ENCODE results near the gene HPSE2. TPM values are rescaled to one million over a fixed set of nuclear protein-coding genes. Genes with fewer than 3 reads are reported as not detected.

Gene HPSE2
- polyA plus RNA-seq, 1 of the 3 experiments (the other 2 are of a cell fraction), result not detected

DNA sequence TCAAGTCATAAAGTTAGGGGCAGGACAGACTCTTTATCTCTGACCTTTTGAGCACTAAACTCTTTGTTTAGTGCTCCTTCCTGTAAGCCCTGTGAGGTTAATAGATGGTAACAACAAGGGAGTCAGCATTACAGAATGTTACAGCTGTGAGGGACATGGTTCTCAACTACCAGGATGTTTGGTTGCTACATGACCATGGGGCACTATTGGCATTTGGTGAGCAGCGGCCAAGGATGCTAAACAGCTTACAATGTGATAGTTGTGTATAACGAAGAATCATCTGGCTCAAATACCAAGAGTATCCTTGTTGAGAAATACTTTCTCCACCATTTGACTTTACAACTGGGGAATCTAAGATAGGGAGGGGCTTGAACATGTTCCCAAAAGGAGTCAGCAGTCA is 753.6 kb downstream of the HPSE2 start:
- no peak overlapping the region for H3K9ac ChIP-seq
- no peaks in the 10 kb centered on the region for H4K20me1 ChIP-seq (ENCODE audit: insufficient read depth)
- H3K4me3 ChIP-seq (ENCODE audit: low read depth in 2 of 2, low read length in 1 of 2), result no peak overlapping the region
- H3K9me2 ChIP-seq, result no peaks in the 10 kb centered on the region
- no peak overlapping the region for H2AFZ ChIP-seq (ENCODE audit: low read depth)
- no peak overlapping the region for H3K4me2 ChIP-seq
- H3F3A ChIP-seq (replicated peaks; ENCODE audit: insufficient read depth), result peaks cover 3% of the 10 kb centered on the region
- POLR2A ChIA-PET, result no interaction called here
- CTCF ChIA-PET, result interaction anchor here (5.4 kb wide), 1 partner anchor 14 kb away, joined by 39 read pairs; no protein-coding TSS in a partner anchor
- H3K4me1 ChIP-seq (ENCODE audit: control insufficient read depth in 1 of 2, insufficient read depth in 2 of 2, low read depth in 1 of 2, low read length in 1 of 2), result no peaks in the 10 kb centered on the region
- no peak overlapping the region for H3K27ac ChIP-seq (ENCODE audit: low read depth in 2 of 2, low read length in 1 of 2)
- 7% methylated on average over 2 of the region's 2 CpGs for WGBS (ENCODE audit: low lambda C conversion rate)
- H3K27me3 ChIP-seq (ENCODE audit: insufficient read depth), result no peaks in the 10 kb centered on the region
- no peaks in the 10 kb centered on the region for H3K9me3 ChIP-seq
- no peaks in the 10 kb centered on the region for H3K36me3 ChIP-seq (replicated peaks in 1 of 2; ENCODE audit: control insufficient read depth in 1 of 2, insufficient read depth in 2 of 2, low read length in 1 of 2)
- H3K79me2 ChIP-seq (ENCODE audit: insufficient read depth), result no peaks in the 10 kb centered on the region
- no peak for DNase-seq
- TF ChIP-seq FOXM1 (IDR thresholded peaks at IDR 0.05; ENCODE audit: low read depth), result no peak
- no peak for TF ChIP-seq SMC3 (IDR thresholded peaks at IDR 0.05; ENCODE audit: low read depth, low read length)
- TF ChIP-seq, protein P1, sequence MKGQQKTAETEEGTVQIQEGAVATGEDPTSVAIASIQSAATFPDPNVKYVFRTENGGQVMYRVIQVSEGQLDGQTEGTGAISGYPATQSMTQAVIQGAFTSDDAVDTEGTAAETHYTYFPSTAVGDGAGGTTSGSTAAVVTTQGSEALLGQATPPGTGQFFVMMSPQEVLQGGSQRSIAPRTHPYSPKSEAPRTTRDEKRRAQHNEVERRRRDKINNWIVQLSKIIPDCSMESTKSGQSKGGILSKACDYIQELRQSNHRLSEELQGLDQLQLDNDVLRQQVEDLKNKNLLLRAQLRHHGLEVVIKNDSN (IDR thresholded peaks at IDR 0.05; ENCODE audit: borderline replicate concordance, low read depth), result no peak
- no peak for TF ChIP-seq EP300 (IDR thresholded peaks at IDR 0.05; ENCODE audit: borderline replicate concordance in 1 of 2, low read depth in 1 of 2, low read length in 1 of 2)
- TF ChIP-seq RAD21 (IDR thresholded peaks at IDR 0.05; ENCODE audit: low read length), result no peak
- no peak for TF ChIP-seq RXRA (IDR thresholded peaks at IDR 0.05; ENCODE audit: borderline replicate concordance, low read depth)
- TF ChIP-seq, protein P2, sequence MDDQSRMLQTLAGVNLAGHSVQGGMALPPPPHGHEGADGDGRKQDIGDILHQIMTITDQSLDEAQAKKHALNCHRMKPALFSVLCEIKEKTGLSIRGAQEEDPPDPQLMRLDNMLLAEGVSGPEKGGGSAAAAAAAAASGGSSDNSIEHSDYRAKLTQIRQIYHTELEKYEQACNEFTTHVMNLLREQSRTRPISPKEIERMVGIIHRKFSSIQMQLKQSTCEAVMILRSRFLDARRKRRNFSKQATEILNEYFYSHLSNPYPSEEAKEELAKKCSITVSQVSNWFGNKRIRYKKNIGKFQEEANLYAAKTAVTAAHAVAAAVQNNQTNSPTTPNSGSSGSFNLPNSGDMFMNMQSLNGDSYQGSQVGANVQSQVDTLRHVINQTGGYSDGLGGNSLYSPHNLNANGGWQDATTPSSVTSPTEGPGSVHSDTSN (IDR thresholded peaks at IDR 0.05), result no peak
- no peak for TF ChIP-seq RCOR1 (IDR thresholded peaks at IDR 0.05; ENCODE audit: low read length)
- no peak for TF ChIP-seq RFX5 (IDR thresholded peaks at IDR 0.05; ENCODE audit: low read length)
- no peak for TF ChIP-seq GABPA (IDR thresholded peaks at IDR 0.05; ENCODE audit: low read depth)
- TF ChIP-seq NRF1 (IDR thresholded peaks at IDR 0.05; ENCODE audit: low read depth, low read length), result no peak
- TF ChIP-seq, protein P3, sequence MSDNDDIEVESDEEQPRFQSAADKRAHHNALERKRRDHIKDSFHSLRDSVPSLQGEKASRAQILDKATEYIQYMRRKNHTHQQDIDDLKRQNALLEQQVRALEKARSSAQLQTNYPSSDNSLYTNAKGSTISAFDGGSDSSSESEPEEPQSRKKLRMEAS (IDR thresholded peaks at IDR 0.05; ENCODE audit: low read depth), result no peak
- no peak for TF ChIP-seq ELF1 (IDR thresholded peaks at IDR 0.05)
- no peak for TF ChIP-seq EZH2phosphoT487 (IDR thresholded peaks at IDR 0.05; ENCODE audit: borderline replicate concordance, low read depth)
- TF ChIP-seq, protein P4, sequence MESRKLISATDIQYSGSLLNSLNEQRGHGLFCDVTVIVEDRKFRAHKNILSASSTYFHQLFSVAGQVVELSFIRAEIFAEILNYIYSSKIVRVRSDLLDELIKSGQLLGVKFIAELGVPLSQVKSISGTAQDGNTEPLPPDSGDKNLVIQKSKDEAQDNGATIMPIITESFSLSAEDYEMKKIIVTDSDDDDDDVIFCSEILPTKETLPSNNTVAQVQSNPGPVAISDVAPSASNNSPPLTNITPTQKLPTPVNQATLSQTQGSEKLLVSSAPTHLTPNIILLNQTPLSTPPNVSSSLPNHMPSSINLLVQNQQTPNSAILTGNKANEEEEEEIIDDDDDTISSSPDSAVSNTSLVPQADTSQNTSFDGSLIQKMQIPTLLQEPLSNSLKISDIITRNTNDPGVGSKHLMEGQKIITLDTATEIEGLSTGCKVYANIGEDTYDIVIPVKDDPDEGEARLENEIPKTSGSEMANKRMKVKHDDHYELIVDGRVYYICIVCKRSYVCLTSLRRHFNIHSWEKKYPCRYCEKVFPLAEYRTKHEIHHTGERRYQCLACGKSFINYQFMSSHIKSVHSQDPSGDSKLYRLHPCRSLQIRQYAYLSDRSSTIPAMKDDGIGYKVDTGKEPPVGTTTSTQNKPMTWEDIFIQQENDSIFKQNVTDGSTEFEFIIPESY (IDR thresholded peaks at IDR 0.05; ENCODE audit: borderline replicate concordance, low read depth), result no peak
- TF ChIP-seq JUND (IDR thresholded peaks at IDR 0.05), result no peak
- no peak for TF ChIP-seq NFIC (IDR thresholded peaks at IDR 0.05; ENCODE audit: borderline replicate concordance)
- no peak for TF ChIP-seq MXI1 (IDR thresholded peaks at IDR 0.05; ENCODE audit: low read depth, low read length)
- TF ChIP-seq TEAD4 (IDR thresholded peaks at IDR 0.05; ENCODE audit: borderline replicate concordance, insufficient read depth), result no peak

Measured in SK-N-SH (cell line).